Type B pancreatic cell (in vitro differentiated cells): ENCODE measurements around the gene CNTROB. TPM values are rescaled to one million over a fixed set of nuclear protein-coding genes. Genes with fewer than 3 reads are reported as not detected.

ENCODE experiments used
- DNase-seq: peaks from one replicate; pipeline ENCODE4 v3.0.0; 2021; ENCODE audit warnings: mixed read lengths; ENCODE audit not compliant: unreplicated experiment; ENCODE audit errors: extremely low spot score
- H3K27ac Mint-ChIP-seq: 2 replicates; pipeline ENCODE4 v1.8.0; 2021; ENCODE audit warnings: mild to moderate bottlenecking, mixed read lengths
- H3K27me3 Mint-ChIP-seq: 2 replicates; pipeline ENCODE4 v1.8.0; 2021; ENCODE audit warnings: mixed read lengths
- H3K36me3 Mint-ChIP-seq: 2 replicates; pipeline ENCODE4 v1.8.0; 2021; ENCODE audit warnings: mixed read lengths
- H3K4me1 Mint-ChIP-seq: one replicate; pipeline ENCODE4 v1.8.0; 2021; ENCODE audit warnings: mixed read lengths; ENCODE audit not compliant: unreplicated experiment
- H3K4me3 Mint-ChIP-seq: 2 replicates; pipeline ENCODE4 v1.8.0; 2021; ENCODE audit warnings: mild to moderate bottlenecking, mixed read lengths
- H3K9me3 Mint-ChIP-seq: 2 replicates; pipeline ENCODE4 v1.8.0; 2021; ENCODE audit warnings: mixed read lengths
- total RNA-seq: library from RNA; stranded (reverse); gene quantifications from 2 replicates; pipeline ENCODE4 v1.2.1, GENCODE V29; 2021; ENCODE audit warnings: low replicate concordance
- TF ChIP-seq, protein P1 (sequence below): fragments of 200-600 bp; sonication (generic); conservative IDR thresholded peaks from 2 replicates; pipeline ENCODE4 v1.5.0; 2021; ENCODE audit warnings: antibody characterized with exemption, mild to moderate bottlenecking

CNTROB gene
- total RNA-seq, 1 donor from 2014 or later, result 42.6 TPM

- H3K4me3 Mint-ChIP-seq, result no peak overlapping the region
These were observed 8.7 kb downstream of the CNTROB start for GRCh38 chr17:7940743-7941142.

GRCh38 chr17:7943291-7943690, 11.3 kb downstream of the CNTROB start:
- TF ChIP-seq, protein P1, sequence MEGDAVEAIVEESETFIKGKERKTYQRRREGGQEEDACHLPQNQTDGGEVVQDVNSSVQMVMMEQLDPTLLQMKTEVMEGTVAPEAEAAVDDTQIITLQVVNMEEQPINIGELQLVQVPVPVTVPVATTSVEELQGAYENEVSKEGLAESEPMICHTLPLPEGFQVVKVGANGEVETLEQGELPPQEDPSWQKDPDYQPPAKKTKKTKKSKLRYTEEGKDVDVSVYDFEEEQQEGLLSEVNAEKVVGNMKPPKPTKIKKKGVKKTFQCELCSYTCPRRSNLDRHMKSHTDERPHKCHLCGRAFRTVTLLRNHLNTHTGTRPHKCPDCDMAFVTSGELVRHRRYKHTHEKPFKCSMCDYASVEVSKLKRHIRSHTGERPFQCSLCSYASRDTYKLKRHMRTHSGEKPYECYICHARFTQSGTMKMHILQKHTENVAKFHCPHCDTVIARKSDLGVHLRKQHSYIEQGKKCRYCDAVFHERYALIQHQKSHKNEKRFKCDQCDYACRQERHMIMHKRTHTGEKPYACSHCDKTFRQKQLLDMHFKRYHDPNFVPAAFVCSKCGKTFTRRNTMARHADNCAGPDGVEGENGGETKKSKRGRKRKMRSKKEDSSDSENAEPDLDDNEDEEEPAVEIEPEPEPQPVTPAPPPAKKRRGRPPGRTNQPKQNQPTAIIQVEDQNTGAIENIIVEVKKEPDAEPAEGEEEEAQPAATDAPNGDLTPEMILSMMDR, result no peak
- Mint-ChIP-seq H3K27ac (no peak overlapping the region), H3K4me1 (no peaks in the 10 kb centered on the region), H3K27me3 (no peaks in the 10 kb centered on the region), H3K36me3 (peaks cover 29% of the 10 kb centered on the region), H3K4me3 (no peak overlapping the region), H3K9me3 (no peaks in the 10 kb centered on the region)
- no peak for DNase-seq

More at GRCh38 chr17:7940743-7941142, 8.7 kb downstream of the CNTROB start:
- Mint-ChIP-seq H3K36me3 (peaks cover 29% of the 10 kb centered on the region), H3K9me3 (no peaks in the 10 kb centered on the region), H3K27ac (no peak overlapping the region), H3K27me3 (no peaks in the 10 kb centered on the region), H3K4me1 (no peaks in the 10 kb centered on the region)
- TF ChIP-seq, protein P1, result no peak
- no peak for DNase-seq

GRCh38 chr17:7944326-7944725, 12.3 kb downstream of the CNTROB start:
- TF ChIP-seq, protein P1, result no peak
- no peaks in the 10 kb centered on the region for H3K9me3 Mint-ChIP-seq
- H3K4me3 Mint-ChIP-seq, result no peak overlapping the region
- H3K4me1 Mint-ChIP-seq, result no peaks in the 10 kb centered on the region
- no peaks in the 10 kb centered on the region for H3K27me3 Mint-ChIP-seq
- H3K36me3 Mint-ChIP-seq, result peaks cover 33% of the 10 kb centered on the region
- no peak overlapping the region for H3K27ac Mint-ChIP-seq
- no peak for DNase-seq

GRCh38 chr17:7945651-7946050, 13.6 kb downstream of the CNTROB start:
- TF ChIP-seq, protein P1, result no peak
- Mint-ChIP-seq H3K27ac (no peak overlapping the region), H3K27me3 (no peaks in the 10 kb centered on the region), H3K36me3 (peaks cover 33% of the 10 kb centered on the region), H3K4me3 (no peak overlapping the region), H3K9me3 (no peaks in the 10 kb centered on the region), H3K4me1 (no peaks in the 10 kb centered on the region)
- DNase-seq, result no peak

GRCh38 chr17:7946441-7946840, 14.4 kb downstream of the CNTROB start:
- no peaks in the 10 kb centered on the region for H3K27me3 Mint-ChIP-seq
- no peaks in the 10 kb centered on the region for H3K9me3 Mint-ChIP-seq
- no peak overlapping the region for H3K4me3 Mint-ChIP-seq
- H3K36me3 Mint-ChIP-seq, result peaks cover 30% of the 10 kb centered on the region
- no peaks in the 10 kb centered on the region for H3K4me1 Mint-ChIP-seq
- TF ChIP-seq, protein P1, result no peak
- no peak for DNase-seq
- no peak overlapping the region for H3K27ac Mint-ChIP-seq

DNA sequence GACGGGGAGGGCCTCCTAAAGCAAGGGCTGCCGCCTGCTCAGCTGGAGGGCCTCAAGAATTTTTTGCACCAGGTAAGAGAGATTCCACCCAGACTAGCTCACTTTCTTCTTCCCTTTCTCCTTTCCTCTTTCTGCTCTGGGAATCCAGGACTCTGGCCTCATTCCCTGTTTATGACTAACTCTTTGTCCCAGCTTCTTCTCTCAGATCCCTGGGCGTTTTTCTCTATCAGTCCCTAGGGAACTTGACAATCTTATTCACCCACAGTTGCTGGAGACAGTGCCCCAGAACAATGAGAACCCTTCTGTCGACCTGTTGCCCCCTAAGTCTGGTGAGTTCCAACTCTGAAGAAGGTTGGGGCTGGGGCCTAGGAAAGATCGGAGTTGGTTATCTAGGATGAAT, 15.6 kb downstream of the CNTROB start:
- no peaks in the 10 kb centered on the region for H3K27me3 Mint-ChIP-seq
- TF ChIP-seq, protein P1, result no peak
- H3K4me1 Mint-ChIP-seq, result peaks cover 4% of the 10 kb centered on the region
- H3K9me3 Mint-ChIP-seq, result no peaks in the 10 kb centered on the region
- H3K27ac Mint-ChIP-seq, result no peak overlapping the region
- peaks cover 30% of the 10 kb centered on the region for H3K36me3 Mint-ChIP-seq
- DNase-seq, result no peak
- H3K4me3 Mint-ChIP-seq, result no peak overlapping the region
